Pancreas (tissue), 10 donors: ENCODE results near the gene P2RX5. TPM values are rescaled to one million over a fixed set of nuclear protein-coding genes. Genes with fewer than 3 reads are reported as not detected.

Experiments
- ATAC-seq, 4 donors: fragments of 200-7000 bp; cut with Tn5 transposase; one replicate each; pipeline versions ENCODE4 v1.8.0 to v1.9.1; 2020; ENCODE audit warnings: mild to moderate bottlenecking in 4 of 4, moderate library complexity in 4 of 4
- DNase-seq, 6 donors: peaks; one replicate each; pipeline ENCODE4 v3.0.0-alpha.2; 2020
- FAIRE-seq: peaks from 2 replicates; lab custom pipeline; 2012; peaks lifted over from hg19 to GRCh38; lab: Jason Lieb, UNC
- H3K27ac ChIP-seq, 4 donors: fragments of 200-600 bp; sonication (generic); 1 replicate in 3 of 4; 2 replicates in 1 of 4; pipeline versions ENCODE4 v1.5.0 to v1.8.0; 2020
- H3K27me3 ChIP-seq, 4 donors: fragments of 200-600 bp; one replicate each; pipeline ENCODE4 v1.8.0; 2021
- H3K36me3 ChIP-seq, 3 donors: fragments of 200-600 bp; sonication (generic) in 1 of 3; one replicate each; pipeline versions ENCODE4 v1.5.0 to v1.8.0; 2020 to 2021
- H3K4me1 ChIP-seq, 3 donors: fragments of 200-600 bp; one replicate each; pipeline ENCODE4 v1.8.0; 2021
- H3K4me3 ChIP-seq, 4 donors: fragments of 200-600 bp; sonication (generic) in 2 of 4; one replicate each; pipeline versions ENCODE4 v1.5.0 to v1.8.0; 2020 to 2021
- H3K9me3 ChIP-seq, 4 donors: fragments of 200-600 bp; one replicate each; pipeline ENCODE4 v1.8.0; 2021
- CTCF ChIP-seq, 4 donors: fragments of 200-600 bp; sonication (generic) in 3 of 4; IDR thresholded peaks; one replicate each; pipeline versions ENCODE4 v1.5.0 to v1.8.0; 2021; ENCODE audit warnings: antibody characterized with exemption in 4 of 4
- WGBS, 2 donors: extraction: QIAGEN DNeasy Blood & Tissue Kit; methylation state at CpG; one replicate each; pipeline ENCODE4 v1.1.7; 2013; 5-methylcytosine and 5-hydroxymethylcytosine counted together
- intact Hi-C, 3 donors: fragments of 100-400 bp; cut with DNase I; formaldehyde crosslinking; loops; one replicate each; pipeline versions ENCODE4 v1.11.1 to v1.14.2; 2022
- polyA plus RNA-seq, 2 donors: library from polyadenylated mRNA; stranded (reverse); fragments of 200-250 nt; gene quantifications; one replicate each; pipeline ENCODE4 v1.2.3, GENCODE V29; 2013
- total RNA-seq, 6 donors: library from RNA; stranded (reverse); fragmentation: NEBNext Ultra II Directional in 4 of 6; extraction: Animal tissue kit (Norgen Biotek cat#: 25700) in 4 of 6; gene quantifications; one replicate each; pipeline versions ENCODE4 v1.2.1 to v1.2.4, GENCODE V29; 2021 to 2023
- donor health status: healthy with polysubstance abuse.
- donor health status: DM: no; HTN: no; CAD: no; lungs with moderate emphysema.
- donor health status: DM: no; HTN: no; CAD: no.
- donor health status: control.
- donor health status: control.
- donor health status: Bipolar disorder and iron deficiency.
- donor health status: DM: yes; HTN: yes; CAD: no.
- donor health status: DM: no; HTN: no; CAD: no.
- donor health status: DM: no; HTN: no; CAD: no.
- donor health status: DM: yes; HTN: yes; CAD: no.

P2RX5 gene
- total and polyA plus RNA-seq, 8 donors: 0.13 to 1.4 (median 0.55) TPM

- Histone ChIP-seq H3K27ac (peak overlapping the region; percentile 94 to 99 (median 97)), H3K27me3 (no peaks in the 10 kb centered on the region), H3K4me3 (peak overlapping the region; percentile 88 to 99 (median 92)), H3K36me3 (peaks cover 0 to 14% (median 0%) of the 10 kb centered on the region in 3 donors), H3K4me1 (peaks cover 9 to 25% (median 12%) of the 10 kb centered on the region in 3 donors), H3K9me3 (no peaks in the 10 kb centered on the region)
- intact Hi-C loops: no loop called here
- TF ChIP-seq CTCF (IDR thresholded peaks at IDR 0.05): no peak
- FAIRE-seq (no peak), ATAC-seq (peak; percentile 78 to 89 (median 82)), DNase-seq (peak; percentile 85 to 94 (median 89))
- whole genome bisulfite sequencing, 2 donors: 1% methylated on average over 32 to 39 of the region's 39 CpGs
Measured at GRCh38 chr17:3667366-3668278, 28.3 kb downstream of the P2RX5 start.

- peaks cover 9 to 25% (median 12%) of the 10 kb centered on the region in 3 donors for H3K4me1 ChIP-seq
- 67 to 74% methylated on average over 6 of the region's 6 CpGs for WGBS, 2 donors
- no peak for TF ChIP-seq CTCF (IDR thresholded peaks at IDR 0.05)
- intact Hi-C loops: no loop called here
- H3K36me3 ChIP-seq: peaks cover 0 to 14% (median 0%) of the 10 kb centered on the region in 3 donors
- DNase-seq (no peak), ATAC-seq (no peak), FAIRE-seq (no peak)
- H3K4me3 ChIP-seq: peak overlapping the region in 2 of 4 donors; percentile 88 to 92
- H3K27me3 ChIP-seq: no peaks in the 10 kb centered on the region
- H3K9me3 ChIP-seq: no peaks in the 10 kb centered on the region
- H3K27ac ChIP-seq: peak overlapping the region in 3 of 4 donors; percentile 94 to 99 (median 97)
Measured at GRCh38 chr17:3666516-3666915, 29.4 kb downstream of the P2RX5 start.

GRCh38 chr17:3665834-3666233 lies 30.1 kb downstream of the P2RX5 start:
- intact Hi-C loops: no loop called here
- no peak for ATAC-seq

GRCh38 chr17:3663102-3664011 lies 32.6 kb downstream of the P2RX5 start:
- WGBS, 2 donors: 90 to 93% methylated on average over 33 of the region's 33 CpGs
- H3K4me1 ChIP-seq: peaks cover 0 to 18% (median 5%) of the 10 kb centered on the region in 3 donors
- intact Hi-C loops: no loop called here

More at GRCh38 chr17:3665834-3666233, 30.1 kb downstream of the P2RX5 start:
- Histone ChIP-seq H3K4me3 (no peak overlapping the region), H3K9me3 (no peaks in the 10 kb centered on the region), H3K27ac (no peak overlapping the region), H3K36me3 (peaks cover 0 to 14% (median 0%) of the 10 kb centered on the region in 3 donors), H3K4me1 (peaks cover 9 to 25% (median 12%) of the 10 kb centered on the region in 3 donors), H3K27me3 (no peaks in the 10 kb centered on the region)
- FAIRE-seq (no peak), DNase-seq (no peak)
- 71 to 75% methylated on average over 5 of the region's 5 CpGs for WGBS, 2 donors
- TF ChIP-seq CTCF (IDR thresholded peaks at IDR 0.05): no peak

More at GRCh38 chr17:3663102-3664011, 32.6 kb downstream of the P2RX5 start:
- Histone ChIP-seq H3K4me3 (no peak overlapping the region), H3K27ac (no peak overlapping the region), H3K27me3 (no peaks in the 10 kb centered on the region), H3K9me3 (no peaks in the 10 kb centered on the region), H3K36me3 (peaks cover 0 to 14% (median 0%) of the 10 kb centered on the region in 3 donors)
- peak in 1 of 6 donors; percentile 37 for DNase-seq
- TF ChIP-seq CTCF (IDR thresholded peaks at IDR 0.05): no peak
- no peak for ATAC-seq
- no peak for FAIRE-seq
